Effector memory CD4-positive, alpha-beta T cell (primary cell): ENCODE results near the gene RANBP6.
A peak's percentile ranks its signal among the peaks of the same experiment; 100 is the strongest.
"Not testable (repeated sequence)": the region's sequence is repeated elsewhere in the genome, so short reads cannot be mapped to it uniquely, and the experiment has no call there.

Experiments
- DNase-seq, 3 donors: peaks; one replicate each; pipeline ENCODE4 v3.0.0-alpha.2; 2020
- H3K27ac ChIP-seq: 2 replicates; pipeline ENCODE4 v1.7.0; 2013; ENCODE audit warnings: mild to moderate bottlenecking, low read length, moderate library complexity; ENCODE audit not compliant: insufficient read depth, poor library complexity, severe bottlenecking
- H3K27me3 ChIP-seq: replicated peaks from 2 replicates; pipeline ENCODE4 v1.7.0; 2013; ENCODE audit warnings: mild to moderate bottlenecking, low read length; ENCODE audit not compliant: insufficient read depth, control insufficient read depth, poor library complexity, severe bottlenecking
- H3K36me3 ChIP-seq: 2 replicates; pipeline ENCODE4 v1.7.0; 2013; ENCODE audit warnings: mild to moderate bottlenecking, low read length, moderate library complexity; ENCODE audit not compliant: control insufficient read depth, insufficient read depth
- H3K4me1 ChIP-seq: 2 replicates; pipeline ENCODE4 v1.7.0; 2013; ENCODE audit warnings: low read length, mild to moderate bottlenecking; ENCODE audit not compliant: control insufficient read depth, insufficient read depth, poor library complexity, severe bottlenecking
- H3K4me3 ChIP-seq: 2 replicates; pipeline ENCODE4 v1.7.0; 2013; ENCODE audit warnings: low read length, low read depth, mild to moderate bottlenecking; ENCODE audit not compliant: insufficient read depth, poor library complexity, severe bottlenecking
- H3K9me3 ChIP-seq: 2 replicates; pipeline ENCODE4 v1.7.0; 2013; ENCODE audit warnings: mild to moderate bottlenecking, low read length, moderate library complexity; ENCODE audit not compliant: control insufficient read depth

RANBP6 gene

GRCh38 chr9:6047020-6047419, 31.6 kb upstream of the RANBP6 start:
- Histone ChIP-seq H3K4me3 (no peak overlapping the region), H3K36me3 (no peaks in the 10 kb centered on the region), H3K27me3 (no peaks in the 10 kb centered on the region), H3K4me1 (no peaks in the 10 kb centered on the region), H3K9me3 (no peaks in the 10 kb centered on the region), H3K27ac (no peak overlapping the region)
- DNase-seq, result no peak

- no peaks in the 10 kb centered on the region for H3K9me3 ChIP-seq
- H3K36me3 ChIP-seq, result no peaks in the 10 kb centered on the region
- no peak overlapping the region for H3K4me3 ChIP-seq
- DNase-seq, result no peak
- no peaks in the 10 kb centered on the region for H3K27me3 ChIP-seq
- no peaks in the 10 kb centered on the region for H3K4me1 ChIP-seq
- no peak overlapping the region for H3K27ac ChIP-seq
Observed at GRCh38 chr9:6045364-6045763, 29.9 kb upstream of the RANBP6 start.

GRCh38 chr9:6040077-6040476, 24.7 kb upstream of the RANBP6 start:
- Histone ChIP-seq H3K9me3 (no peaks in the 10 kb centered on the region), H3K36me3 (no peaks in the 10 kb centered on the region), H3K27me3 (no peaks in the 10 kb centered on the region), H3K27ac (no peak overlapping the region), H3K4me3 (no peak overlapping the region), H3K4me1 (no peaks in the 10 kb centered on the region)
- DNase-seq, result no peak

GRCh38 chr9:6036391-6036790, 21.0 kb upstream of the RANBP6 start:
- Histone ChIP-seq H3K9me3 (no peaks in the 10 kb centered on the region), H3K36me3 (no peaks in the 10 kb centered on the region), H3K4me3 (no peak overlapping the region), H3K27me3 (no peaks in the 10 kb centered on the region), H3K4me1 (no peaks in the 10 kb centered on the region), H3K27ac (no peak overlapping the region)
- DNase-seq, result no peak

- no peaks in the 10 kb centered on the region for H3K9me3 ChIP-seq
- H3K4me3 ChIP-seq, result no peak overlapping the region
- DNase-seq, result no peak
- H3K27me3 ChIP-seq, result no peaks in the 10 kb centered on the region
- no peaks in the 10 kb centered on the region for H3K4me1 ChIP-seq
- no peak overlapping the region for H3K27ac ChIP-seq
- no peaks in the 10 kb centered on the region for H3K36me3 ChIP-seq
Observed at GRCh38 chr9:6034954-6035353, 19.5 kb upstream of the RANBP6 start.

GRCh38 chr9:6029604-6030274, 14.3 kb upstream of the RANBP6 start:
- Histone ChIP-seq H3K27ac (no peak overlapping the region), H3K4me1 (no peaks in the 10 kb centered on the region), H3K9me3 (no peaks in the 10 kb centered on the region), H3K36me3 (no peaks in the 10 kb centered on the region), H3K27me3 (no peaks in the 10 kb centered on the region), H3K4me3 (no peak overlapping the region)
- DNase-seq, result no peak

GRCh38 chr9:6024035-6024554, 8.7 kb upstream of the RANBP6 start:
- no peaks in the 10 kb centered on the region for H3K9me3 ChIP-seq
- no peak overlapping the region for H3K4me3 ChIP-seq
- H3K4me1 ChIP-seq, result no peaks in the 10 kb centered on the region
- no peak overlapping the region for H3K27ac ChIP-seq
- H3K27me3 ChIP-seq, result no peaks in the 10 kb centered on the region
- no peaks in the 10 kb centered on the region for H3K36me3 ChIP-seq
- DNase-seq, result peak in 1 of 3 donors; percentile 2

- not testable (repeated sequence) for H3K4me1 ChIP-seq, H3K27me3 ChIP-seq, H3K9me3 ChIP-seq, H3K4me3 ChIP-seq, DNase-seq, H3K36me3 ChIP-seq, H3K27ac ChIP-seq
Observed at GRCh38 chr9:6016975-6017374, 1.6 kb upstream of the RANBP6 start.

GRCh38 chr9:6014670-6015270, 654 bp downstream of the RANBP6 start:
- H3K9me3 ChIP-seq, result no peaks in the 10 kb centered on the region
- no peaks in the 10 kb centered on the region for H3K27me3 ChIP-seq
- DNase-seq, result no peak

GRCh38 chr9:6008169-6008979, 7.0 kb downstream of the RANBP6 start:
- H3K27me3 ChIP-seq, result no peaks in the 10 kb centered on the region
- peaks cover 3% of the 10 kb centered on the region for H3K36me3 ChIP-seq
- no peaks in the 10 kb centered on the region for H3K9me3 ChIP-seq
- DNase-seq, result peak; percentile 91 to 93 (median 93)
- H3K27ac ChIP-seq, result peak overlapping the region; percentile 95
- H3K4me1 ChIP-seq, result peaks cover 9% of the 10 kb centered on the region
- peak overlapping the region; percentile 87 for H3K4me3 ChIP-seq

More at GRCh38 chr9:6014670-6015270, 654 bp downstream of the RANBP6 start:
- Histone ChIP-seq H3K27ac (peak overlapping the region; percentile 78), H3K36me3 (peaks cover 7% of the 10 kb centered on the region), H3K4me3 (peak overlapping the region; percentile 81), H3K4me1 (peaks cover 6% of the 10 kb centered on the region)
